A204.1 (cell line): ENCODE measurements around the gene CRY1.
"Not testable (repeated sequence)": the region's sequence is repeated elsewhere in the genome, so short reads cannot be mapped to it uniquely, and the experiment has no call there.

Source experiments
- FAIRE-seq: peaks from 2 replicates; lab custom pipeline; 2012; peaks lifted over from hg19 to GRCh38; lab: Jason Lieb, UNC

Gene CRY1

GRCh38 chr12:107108366-107108765 lies 15.0 kb upstream of the CRY1 start:
- FAIRE-seq: not testable (repeated sequence)

- no peak for FAIRE-seq
These were observed 14.0 kb upstream of the CRY1 start for GRCh38 chr12:107107381-107107780.

DNA sequence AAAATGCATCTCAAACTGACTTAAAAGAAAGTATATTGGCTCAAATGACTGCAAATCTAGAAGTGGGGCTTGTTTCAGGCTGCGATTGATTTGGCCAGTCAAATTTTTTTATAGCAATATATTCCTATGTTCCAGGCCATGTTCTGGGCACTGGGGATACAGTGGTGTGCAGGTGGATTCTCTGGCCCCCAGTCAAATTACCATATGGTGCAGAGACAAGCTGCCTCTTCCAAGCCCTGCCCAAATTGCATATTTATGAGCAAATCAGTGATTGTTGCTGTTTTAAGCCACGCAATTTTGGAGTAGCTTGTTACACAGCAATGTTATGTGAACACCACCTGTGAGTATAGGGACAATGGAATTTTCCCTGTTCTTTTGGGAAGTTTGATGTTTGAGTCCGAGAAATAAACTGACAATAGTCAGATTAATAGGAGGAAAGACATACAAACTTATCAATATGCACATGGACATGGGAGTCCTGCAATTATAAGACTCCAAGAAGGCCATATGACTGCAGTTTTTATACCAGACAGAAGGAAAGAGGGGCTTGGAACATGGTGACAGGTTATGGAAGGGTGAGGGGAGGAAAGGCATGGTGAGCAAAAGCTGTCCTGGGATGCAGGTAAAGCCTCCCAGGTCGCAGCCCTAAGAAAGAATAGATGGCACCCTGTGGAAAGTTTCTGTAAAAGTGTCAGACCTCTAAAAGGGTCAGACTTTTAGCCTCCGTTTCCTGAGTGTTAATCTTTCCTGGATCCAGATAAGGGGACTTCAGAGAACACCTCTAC lies 13.1 kb upstream of the CRY1 start:
- no peak for FAIRE-seq

DNA sequence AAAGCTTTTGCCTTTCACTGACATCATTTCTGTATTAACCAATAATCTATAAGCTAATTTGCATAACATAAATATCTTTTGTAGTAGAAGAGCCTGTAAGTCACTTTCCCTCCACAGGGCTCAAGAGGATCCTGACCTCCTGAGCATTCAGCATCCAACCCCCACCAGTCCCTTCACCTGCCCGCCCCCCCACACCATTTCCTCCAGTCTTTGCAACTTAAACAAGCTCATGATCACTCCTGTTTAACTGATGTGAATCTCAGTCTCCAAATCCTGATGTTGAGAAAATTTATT lies 12.0 kb upstream of the CRY1 start:
- FAIRE-seq: no peak

GRCh38 chr12:107103516-107103915 lies 10.2 kb upstream of the CRY1 start:
- FAIRE-seq: peak; percentile 86

GRCh38 chr12:107103097-107103496 lies 9.7 kb upstream of the CRY1 start:
- no peak for FAIRE-seq

GRCh38 chr12:107102294-107102693 lies 8.9 kb upstream of the CRY1 start:
- no peak for FAIRE-seq

DNA sequence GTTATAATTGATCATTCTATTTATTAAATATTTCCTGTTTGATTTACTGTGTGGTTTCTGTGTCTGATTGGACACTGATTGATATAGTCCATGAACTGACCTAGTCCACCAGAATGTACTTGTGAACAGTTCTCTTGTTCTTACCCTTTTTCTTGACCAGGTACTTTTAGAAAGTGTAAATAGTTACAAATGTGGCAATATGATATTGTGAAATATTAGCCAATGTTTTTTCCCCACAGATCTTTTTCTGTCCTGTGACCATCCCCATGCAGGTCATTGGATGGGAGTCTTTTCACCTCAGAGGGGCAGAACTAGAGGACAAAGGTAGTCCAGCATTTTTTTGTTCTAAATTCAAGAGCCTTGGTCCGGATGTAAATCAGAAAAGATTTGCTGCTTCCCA lies 8.3 kb upstream of the CRY1 start:
- FAIRE-seq: no peak

- no peak for FAIRE-seq
These were observed 6.6 kb upstream of the CRY1 start for GRCh38 chr12:107099917-107100316.

DNA sequence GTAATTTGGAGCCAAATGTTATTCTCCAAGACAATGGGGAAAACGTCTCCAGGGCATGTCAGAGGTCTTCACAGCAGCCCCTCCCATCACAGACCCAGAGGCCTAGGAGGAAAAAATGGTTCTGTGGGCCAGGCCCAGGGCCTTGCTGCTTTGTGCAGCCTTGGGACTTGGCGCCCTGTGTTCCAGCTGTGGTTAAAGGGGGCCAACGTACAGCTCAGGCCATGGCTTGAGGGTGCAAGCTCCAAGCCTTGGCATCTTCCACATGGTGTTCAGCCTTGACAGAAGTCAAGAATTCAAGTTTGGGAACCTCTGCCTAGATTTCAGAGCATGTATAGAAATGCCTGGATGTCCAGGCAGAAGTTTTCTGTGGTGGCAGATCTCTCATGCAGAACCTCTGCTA lies 3.2 kb upstream of the CRY1 start:
- FAIRE-seq: no peak

- FAIRE-seq: peak; percentile 39
These were observed 767 bp upstream of the CRY1 start for GRCh38 chr12:107094183-107094448.

GRCh38 chr12:107092669-107093416 lies 506 bp downstream of the CRY1 start:
- no peak for FAIRE-seq

DNA sequence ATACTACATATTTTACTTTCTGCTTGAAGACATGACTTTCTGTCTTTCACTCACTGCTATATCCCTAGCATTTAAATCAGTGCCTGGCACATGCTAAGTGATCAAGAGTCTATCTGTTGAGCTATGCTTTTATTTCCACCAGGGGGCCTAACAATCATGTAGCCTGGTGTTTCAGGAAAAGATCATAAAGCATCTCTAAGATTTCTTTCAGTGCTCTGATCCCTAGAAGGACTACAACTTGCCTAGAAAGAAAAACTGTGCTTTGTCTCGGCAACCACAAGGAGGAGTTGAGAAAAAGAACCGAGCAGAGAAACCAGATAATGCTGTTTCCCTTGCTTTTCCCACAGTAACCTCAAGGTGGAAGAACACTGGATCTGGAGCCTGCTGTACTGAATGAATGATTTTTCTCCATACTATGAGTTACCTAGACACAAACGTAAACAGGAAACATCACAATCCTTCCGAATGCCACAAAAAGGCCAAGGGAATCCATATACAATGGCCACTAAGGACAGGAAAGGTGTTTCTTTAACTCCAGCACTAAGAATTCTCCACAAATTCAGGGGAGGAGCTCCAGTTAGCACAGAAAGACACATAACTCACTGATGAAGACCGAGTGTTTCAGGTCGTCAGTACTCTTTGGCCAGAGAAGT lies 1.2 kb downstream of the CRY1 start:
- FAIRE-seq: peak; percentile 98

DNA sequence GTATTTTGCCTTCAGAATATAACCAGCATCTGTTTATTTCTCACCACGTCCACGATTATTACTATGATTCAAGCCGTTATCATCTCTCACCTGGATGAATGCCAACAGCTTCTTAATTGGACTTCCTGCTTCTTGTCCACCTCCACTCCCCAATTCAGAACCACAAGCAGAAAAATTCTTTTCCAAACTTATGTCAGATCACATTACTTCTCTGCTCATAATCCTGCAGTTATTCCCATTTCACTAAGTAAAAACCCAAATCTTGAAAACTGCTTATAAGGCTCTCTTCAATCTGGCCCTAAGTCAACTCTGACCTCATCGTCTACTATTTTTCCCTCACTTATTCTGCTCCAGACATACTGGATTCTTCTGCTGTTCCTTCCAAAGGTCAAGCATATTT lies 2.0 kb downstream of the CRY1 start:
- FAIRE-seq: no peak

GRCh38 chr12:107090711-107091110 lies 2.6 kb downstream of the CRY1 start:
- no peak for FAIRE-seq

- FAIRE-seq: no peak
These were observed 4.4 kb downstream of the CRY1 start for GRCh38 chr12:107088912-107089311.

GRCh38 chr12:107086314-107086713 lies 7.0 kb downstream of the CRY1 start:
- FAIRE-seq: no peak

DNA sequence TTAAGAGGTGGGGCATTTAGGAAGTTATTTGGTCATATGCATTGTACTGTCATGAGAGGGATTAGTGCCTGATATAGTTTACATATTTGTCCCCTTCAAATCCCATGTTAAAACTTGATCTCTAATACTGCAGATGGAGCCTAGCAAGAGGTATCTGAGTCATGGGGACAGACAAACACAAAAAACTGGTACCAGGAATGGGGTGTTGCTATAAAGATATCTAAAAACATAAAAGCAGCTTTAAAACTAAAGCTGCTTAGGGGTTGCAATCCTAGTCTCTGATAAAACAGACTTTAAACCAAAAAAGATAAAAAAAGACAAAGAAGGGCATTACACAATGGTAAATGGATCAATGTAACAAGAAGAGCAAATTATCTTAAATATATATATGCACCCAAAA lies 11.6 kb downstream of the CRY1 start:
- no peak for FAIRE-seq

DNA sequence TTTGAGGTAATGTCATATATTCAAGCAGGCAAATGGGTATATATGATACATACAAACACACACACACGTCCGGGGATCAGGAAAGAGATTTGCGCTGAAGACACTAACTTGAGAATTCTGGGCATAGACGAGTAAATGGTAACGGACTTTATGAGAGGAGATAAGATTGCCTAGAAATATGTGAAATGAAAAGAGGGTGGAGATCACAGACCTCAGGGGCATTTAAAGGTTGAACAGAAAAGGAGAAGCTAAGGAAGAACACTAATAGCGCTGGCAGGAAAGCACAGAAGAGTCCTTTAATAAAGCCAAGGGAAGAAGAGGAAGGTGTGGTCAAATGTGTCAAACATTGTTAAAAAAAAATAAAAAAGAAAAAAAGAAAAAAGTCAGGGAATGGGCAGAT lies 13.1 kb downstream of the CRY1 start:
- FAIRE-seq: no peak

- FAIRE-seq: no peak
These were observed 14.0 kb downstream of the CRY1 start for GRCh38 chr12:107079172-107080011.

GRCh38 chr12:107073266-107073665 lies 20.1 kb downstream of the CRY1 start:
- FAIRE-seq: not testable (repeated sequence)

GRCh38 chr12:107066691-107067090 lies 26.7 kb downstream of the CRY1 start:
- FAIRE-seq: no peak

- FAIRE-seq: no peak
These were observed 28.7 kb downstream of the CRY1 start for GRCh38 chr12:107064687-107065086.
